Measurements from ENCODE around the gene DACT2.
"Not testable (repeated sequence)": the region's sequence is repeated elsewhere in the genome, so short reads cannot be mapped to it uniquely, and the experiment has no call there.

GRCh38 chr6:168312125-168312507 lies 7.5 kb downstream of the DACT2 start:
- TF ChIP-seq, protein P1, sequence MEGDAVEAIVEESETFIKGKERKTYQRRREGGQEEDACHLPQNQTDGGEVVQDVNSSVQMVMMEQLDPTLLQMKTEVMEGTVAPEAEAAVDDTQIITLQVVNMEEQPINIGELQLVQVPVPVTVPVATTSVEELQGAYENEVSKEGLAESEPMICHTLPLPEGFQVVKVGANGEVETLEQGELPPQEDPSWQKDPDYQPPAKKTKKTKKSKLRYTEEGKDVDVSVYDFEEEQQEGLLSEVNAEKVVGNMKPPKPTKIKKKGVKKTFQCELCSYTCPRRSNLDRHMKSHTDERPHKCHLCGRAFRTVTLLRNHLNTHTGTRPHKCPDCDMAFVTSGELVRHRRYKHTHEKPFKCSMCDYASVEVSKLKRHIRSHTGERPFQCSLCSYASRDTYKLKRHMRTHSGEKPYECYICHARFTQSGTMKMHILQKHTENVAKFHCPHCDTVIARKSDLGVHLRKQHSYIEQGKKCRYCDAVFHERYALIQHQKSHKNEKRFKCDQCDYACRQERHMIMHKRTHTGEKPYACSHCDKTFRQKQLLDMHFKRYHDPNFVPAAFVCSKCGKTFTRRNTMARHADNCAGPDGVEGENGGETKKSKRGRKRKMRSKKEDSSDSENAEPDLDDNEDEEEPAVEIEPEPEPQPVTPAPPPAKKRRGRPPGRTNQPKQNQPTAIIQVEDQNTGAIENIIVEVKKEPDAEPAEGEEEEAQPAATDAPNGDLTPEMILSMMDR (conservative IDR thresholded peaks at IDR 0.05), result not testable (repeated sequence)
- TF ChIP-seq ZFX (IDR thresholded peaks at IDR 0.05), result not testable (repeated sequence)

Measured in C4-2B (cell line).